A549 (cell line): ENCODE results near the gene HOXB5.

Experiments
- CTCF ChIP-seq: fragments of >200 bp; sonication (Bioruptor Twin); formaldehyde crosslinking; IDR thresholded peaks from 3 replicates; pipeline ENCODE4 v1.5.1; 2016
- POLR2A ChIP-seq: IDR thresholded peaks from 2 replicates; pipeline ENCODE4 v1.6.1; 2012; ENCODE audit warnings: mild to moderate bottlenecking, low read length
- SREBF2 ChIP-seq: fragments of 450-650 bp; IDR thresholded peaks from 2 replicates; pipeline ENCODE4 v1.6.1; 2014; ENCODE audit warnings: mild to moderate bottlenecking, moderate library complexity
- TF ChIP-seq, protein P1 (sequence below): fragments of 450-650 bp; IDR thresholded peaks from 2 replicates; pipeline ENCODE4 v1.6.1; 2014; ENCODE audit warnings: antibody characterized with exemption

DNA sequence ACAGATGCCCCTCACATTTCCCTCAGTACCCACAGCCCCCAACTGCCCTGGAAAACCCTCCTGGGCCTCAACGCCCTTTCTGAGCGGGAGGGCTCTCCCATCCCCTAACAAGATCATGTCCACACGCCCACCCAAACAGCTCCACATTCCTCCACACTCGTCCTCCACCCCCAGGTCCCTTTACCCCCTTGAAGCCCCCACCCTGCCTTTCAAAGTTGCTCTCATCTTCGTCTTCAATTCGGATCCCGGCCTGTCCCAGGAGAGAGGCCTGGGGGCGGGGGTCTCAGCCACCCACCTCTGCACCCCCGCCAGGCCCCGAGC lies 29.8 kb downstream of the HOXB5 start:
- TF ChIP-seq POLR2A = no peak
- TF ChIP-seq CTCF = no peak
- TF ChIP-seq, protein P1, sequence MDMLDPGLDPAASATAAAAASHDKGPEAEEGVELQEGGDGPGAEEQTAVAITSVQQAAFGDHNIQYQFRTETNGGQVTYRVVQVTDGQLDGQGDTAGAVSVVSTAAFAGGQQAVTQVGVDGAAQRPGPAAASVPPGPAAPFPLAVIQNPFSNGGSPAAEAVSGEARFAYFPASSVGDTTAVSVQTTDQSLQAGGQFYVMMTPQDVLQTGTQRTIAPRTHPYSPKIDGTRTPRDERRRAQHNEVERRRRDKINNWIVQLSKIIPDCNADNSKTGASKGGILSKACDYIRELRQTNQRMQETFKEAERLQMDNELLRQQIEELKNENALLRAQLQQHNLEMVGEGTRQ = no peak
- no peak for TF ChIP-seq SREBF2
